H7 (cell line): Measurements from ENCODE around the gene SEC14L1. TPM values are rescaled to one million over a fixed set of nuclear protein-coding genes. Genes with fewer than 3 reads are reported as not detected.
"Not testable (repeated sequence)": the region's sequence is repeated elsewhere in the genome, so short reads cannot be mapped to it uniquely, and the experiment has no call there.

ENCODE experiments used
- DNase-seq: peaks from one replicate; pipeline ENCODE4 v3.0.0; 2012
- H3K27me3 ChIP-seq: 2 replicates; pipeline ENCODE4 v1.6.0; 2011; ENCODE audit warnings: mild to moderate bottlenecking, low read length; ENCODE audit not compliant: control insufficient read depth, insufficient read depth
- H3K36me3 ChIP-seq: replicated peaks from 2 replicates; pipeline ENCODE4 v1.5.1; 2011; ENCODE audit warnings: low read length; ENCODE audit not compliant: control insufficient read depth, insufficient read depth
- H3K4me3 ChIP-seq: 2 replicates; pipeline ENCODE4 v1.5.1; 2011; ENCODE audit warnings: low read depth, mild to moderate bottlenecking, control low read depth, low read length, moderate library complexity; ENCODE audit not compliant: insufficient read depth
- total RNA-seq: library from RNA; depleted of rRNA; stranded (reverse); fragments of >200 nt; shearing (Covaris generic); gene quantifications from 2 replicates; pipeline ENCODE4 v1.2.3, GENCODE V29; 2014

SEC14L1 gene
- total RNA-seq, 1 experiment from 2014 or later, result 45.9 TPM

GRCh38 chr17:77246110-77247047 is 105.6 kb downstream of the SEC14L1 start:
- DNase-seq, result no peak
- Histone ChIP-seq H3K4me3 (peak overlapping the region; percentile 53), H3K36me3 (no peaks in the 10 kb centered on the region), H3K27me3 (peaks cover 6% of the 10 kb centered on the region; the same call in 1 of the 2 replicates)

- no peaks in the 10 kb centered on the region for H3K36me3 ChIP-seq
- peaks cover 6% of the 10 kb centered on the region; the same call in 1 of the 2 replicates for H3K27me3 ChIP-seq
- H3K4me3 ChIP-seq, result peak overlapping the region; percentile 53
- DNase-seq, result peak; percentile 98
Observed at GRCh38 chr17:77247048-77247541, 106.3 kb downstream of the SEC14L1 start.

- Histone ChIP-seq H3K36me3 (no peaks in the 10 kb centered on the region), H3K27me3 (peaks cover 6% of the 10 kb centered on the region; the same call in 1 of the 2 replicates), H3K4me3 (peak overlapping the region; percentile 53; the same call in 1 of the 2 replicates)
- DNase-seq, result no peak
Observed at GRCh38 chr17:77247609-77248008, 106.8 kb downstream of the SEC14L1 start.

GRCh38 chr17:77248216-77249114 is 107.7 kb downstream of the SEC14L1 start:
- H3K4me3 ChIP-seq, result no peak overlapping the region
- DNase-seq, result no peak
- H3K27me3 ChIP-seq, result peaks cover 6% of the 10 kb centered on the region; the same call in 1 of the 2 replicates
- no peaks in the 10 kb centered on the region for H3K36me3 ChIP-seq

- Histone ChIP-seq H3K4me3 (no peak overlapping the region), H3K27me3 (peaks cover 6% of the 10 kb centered on the region; the same call in 1 of the 2 replicates), H3K36me3 (no peaks in the 10 kb centered on the region)
- DNase-seq, result no peak
Observed at GRCh38 chr17:77251622-77252183, 110.9 kb downstream of the SEC14L1 start.

- not testable (repeated sequence) for H3K36me3 ChIP-seq, DNase-seq, H3K4me3 ChIP-seq, H3K27me3 ChIP-seq
Observed at GRCh38 chr17:77252306-77252705, 111.5 kb downstream of the SEC14L1 start.

GRCh38 chr17:77253611-77254051 is 112.9 kb downstream of the SEC14L1 start:
- H3K4me3 ChIP-seq, result no peak overlapping the region
- DNase-seq, result no peak

GRCh38 chr17:77254951-77255825 is 114.4 kb downstream of the SEC14L1 start:
- Histone ChIP-seq H3K27me3 (no peaks in the 10 kb centered on the region), H3K4me3 (no peak overlapping the region), H3K36me3 (no peaks in the 10 kb centered on the region)
- peak; percentile 76 for DNase-seq

More at GRCh38 chr17:77253611-77254051, 112.9 kb downstream of the SEC14L1 start:
- Histone ChIP-seq H3K27me3 (no peaks in the 10 kb centered on the region; the same call in 1 of the 2 replicates), H3K36me3 (no peaks in the 10 kb centered on the region)

- not testable (repeated sequence) for H3K27me3 ChIP-seq, H3K36me3 ChIP-seq, DNase-seq, H3K4me3 ChIP-seq
Observed at GRCh38 chr17:77255970-77256369, 115.2 kb downstream of the SEC14L1 start.

- peak; percentile 69 for DNase-seq
- no peaks in the 10 kb centered on the region for H3K27me3 ChIP-seq
- no peak overlapping the region for H3K4me3 ChIP-seq
- no peaks in the 10 kb centered on the region for H3K36me3 ChIP-seq
Observed at GRCh38 chr17:77256710-77257109, 115.9 kb downstream of the SEC14L1 start.

GRCh38 chr17:77257169-77257568 is 116.4 kb downstream of the SEC14L1 start:
- no peak for DNase-seq
- H3K4me3 ChIP-seq, result no peak overlapping the region
- no peaks in the 10 kb centered on the region for H3K27me3 ChIP-seq
- H3K36me3 ChIP-seq, result no peaks in the 10 kb centered on the region

- peak; percentile 41 for DNase-seq
- no peak overlapping the region for H3K4me3 ChIP-seq
Observed at GRCh38 chr17:77257596-77258458, 117.1 kb downstream of the SEC14L1 start.

More at GRCh38 chr17:77257596-77258458, 117.1 kb downstream of the SEC14L1 start:
- Histone ChIP-seq H3K27me3 (no peaks in the 10 kb centered on the region), H3K36me3 (no peaks in the 10 kb centered on the region)
